Mesenchymal stem cell (in vitro differentiated cells and primary cell): ENCODE data around the gene NDUFS4.
"Not testable (repeated sequence)": the region's sequence is repeated elsewhere in the genome, so short reads cannot be mapped to it uniquely, and the experiment has no call there.

Source experiments
- DNase-seq: peaks from one replicate; pipeline ENCODE4 v3.0.0-alpha.2; 2013
- H2AFZ ChIP-seq: one replicate; pipeline ENCODE4 v1.6.1; 2013; ENCODE audit warnings: low read depth, mild to moderate bottlenecking, control low read depth, inconsistent platforms, low read length, moderate library complexity
- H2AK5ac ChIP-seq: 2 replicates; pipeline ENCODE4 v1.6.1; 2013; ENCODE audit warnings: low read length, moderate library complexity, mild to moderate bottlenecking, inconsistent platforms; ENCODE audit not compliant: severe bottlenecking
- H2BK120ac ChIP-seq: one replicate; pipeline ENCODE4 v1.6.1; 2013; ENCODE audit warnings: low read depth, mild to moderate bottlenecking, inconsistent platforms, low read length, moderate library complexity
- H2BK12ac ChIP-seq, 2 experiments: one replicate each; pipeline ENCODE4 v1.6.1; 2013; ENCODE audit warnings: inconsistent platforms in 2 of 2, low read length in 2 of 2, mild to moderate bottlenecking in 2 of 2, moderate library complexity in 2 of 2, control low read depth in 1 of 2
- H2BK15ac ChIP-seq: one replicate; pipeline ENCODE4 v1.6.1; 2013; ENCODE audit warnings: mild to moderate bottlenecking, low read depth, inconsistent platforms; ENCODE audit not compliant: poor library complexity, severe bottlenecking
- H2BK5ac ChIP-seq: 2 replicates; pipeline ENCODE4 v1.6.1; 2013; ENCODE audit warnings: low read depth, mild to moderate bottlenecking, low read length, control low read depth, inconsistent platforms; ENCODE audit not compliant: poor library complexity, severe bottlenecking
- H3K14ac ChIP-seq, 2 experiments: one replicate each; pipeline ENCODE4 v1.6.1; 2013; ENCODE audit warnings: inconsistent platforms in 2 of 2, low read length in 2 of 2, control low read depth in 1 of 2, mild to moderate bottlenecking in 1 of 2, moderate library complexity in 1 of 2
- H3K18ac ChIP-seq, 2 experiments: one replicate each; pipeline ENCODE4 v1.6.1; 2013; ENCODE audit warnings: inconsistent platforms in 2 of 2, low read length in 2 of 2, control low read depth in 1 of 2, low read depth in 1 of 2, mild to moderate bottlenecking in 1 of 2
- H3K23ac ChIP-seq, 2 experiments: one replicate each; pipeline ENCODE4 v1.6.1; 2013; ENCODE audit warnings: inconsistent platforms in 2 of 2, low read length in 2 of 2, mild to moderate bottlenecking in 2 of 2, moderate library complexity in 2 of 2, control low read depth in 1 of 2
- H3K27ac ChIP-seq: 2 replicates; pipeline ENCODE4 v1.5.1; 2013; ENCODE audit warnings: mild to moderate bottlenecking, moderate library complexity, low read length, control low read depth, inconsistent platforms; ENCODE audit not compliant: poor library complexity, severe bottlenecking
- H3K27me3 ChIP-seq, 2 experiments: 2 replicates each; pipeline versions ENCODE4 v1.6.1 to v1.7.0; 2013; ENCODE audit warnings: low read length in 2 of 2, mild to moderate bottlenecking in 2 of 2, moderate library complexity in 2 of 2, control low read depth in 1 of 2, inconsistent platforms in 1 of 2; ENCODE audit not compliant: control insufficient read depth in 1 of 2, insufficient read depth in 1 of 2
- H3K36me3 ChIP-seq, 2 experiments: 2 replicates each; pipeline versions ENCODE4 v1.6.1 to v1.7.0; 2013; ENCODE audit warnings: low read length in 2 of 2, control low read depth in 1 of 2, inconsistent platforms in 1 of 2, low read depth in 1 of 2, mild to moderate bottlenecking in 1 of 2; ENCODE audit not compliant: insufficient read depth in 2 of 2, control insufficient read depth in 1 of 2
- H3K4ac ChIP-seq, 2 experiments: one replicate each; pipeline ENCODE4 v1.6.1; 2013; ENCODE audit warnings: inconsistent platforms in 2 of 2, low read length in 2 of 2, mild to moderate bottlenecking in 2 of 2, moderate library complexity in 2 of 2, control low read depth in 1 of 2, low read depth in 1 of 2
- H3K4me1 ChIP-seq: 2 replicates; pipeline ENCODE4 v1.6.1; 2013; ENCODE audit warnings: low read depth, low read length, control low read depth; ENCODE audit not compliant: control insufficient read depth, insufficient read depth
- H3K4me2 ChIP-seq: 2 replicates; pipeline ENCODE4 v1.6.1; 2013; ENCODE audit warnings: low read length, mild to moderate bottlenecking, inconsistent platforms; ENCODE audit not compliant: poor library complexity, severe bottlenecking
- H3K4me3 ChIP-seq, 2 experiments: 2 replicates each; pipeline versions ENCODE4 v1.5.1 to v1.7.0; 2013; ENCODE audit warnings: low read length in 2 of 2, mild to moderate bottlenecking in 2 of 2, control low read depth in 1 of 2, low read depth in 1 of 2; ENCODE audit not compliant: insufficient read depth in 1 of 2
- H3K79me1 ChIP-seq: replicated peaks from 2 replicates; pipeline ENCODE4 v1.6.1; 2013; ENCODE audit warnings: mild to moderate bottlenecking, control low read depth, low read length, inconsistent platforms; ENCODE audit not compliant: poor library complexity, severe bottlenecking
- H3K9ac ChIP-seq: 2 replicates; pipeline ENCODE4 v1.7.0; 2013; ENCODE audit warnings: mild to moderate bottlenecking, low read length, moderate library complexity
- H3K9me3 ChIP-seq: 2 replicates; pipeline ENCODE4 v1.7.0; 2013; ENCODE audit warnings: mild to moderate bottlenecking, low read length; ENCODE audit not compliant: control insufficient read depth
- H4K8ac ChIP-seq: one replicate; pipeline ENCODE4 v1.6.1; 2013; ENCODE audit warnings: inconsistent platforms, mild to moderate bottlenecking, low read length, moderate library complexity
- H4K91ac ChIP-seq: one replicate; pipeline ENCODE4 v1.6.1; 2013; ENCODE audit warnings: mild to moderate bottlenecking, low read length, inconsistent platforms
- WGBS: methylation state at CpG from one replicate; pipeline ENCODE4 v1.1.7; 2013; ENCODE audit warnings: mixed read lengths; 5-methylcytosine and 5-hydroxymethylcytosine counted together

NDUFS4 gene

GRCh38 chr5:53537711-53538110, 22.7 kb upstream of the NDUFS4 start:
- Histone ChIP-seq H4K8ac (no peak overlapping the region), H2BK5ac (no peak overlapping the region), H3K36me3 (no peaks in the 10 kb centered on the region), H3K4me3 (no peak overlapping the region), H4K91ac (no peak overlapping the region), H3K23ac (no peak overlapping the region), H3K18ac (no peak overlapping the region), H3K4ac (no peak overlapping the region), H2BK15ac (no peak overlapping the region), H2AK5ac (no peak overlapping the region), H3K4me1 (no peaks in the 10 kb centered on the region), H3K4me2 (no peak overlapping the region), H3K27me3 (no peaks in the 10 kb centered on the region), H3K27ac (no peak overlapping the region), H3K14ac (no peak overlapping the region), H2BK120ac (no peak overlapping the region), H3K9me3 (no peaks in the 10 kb centered on the region), H2BK12ac (no peak overlapping the region), H2AFZ (no peak overlapping the region), H3K79me1 (no peaks in the 10 kb centered on the region), H3K9ac (no peak overlapping the region)
- DNase-seq = no peak
- WGBS = 88% methylated on average over 1 of the region's 1 CpG

- H3K14ac ChIP-seq, H2AFZ ChIP-seq, H3K4me1 ChIP-seq, H3K36me3 ChIP-seq, H3K4me3 ChIP-seq, H4K91ac ChIP-seq, H3K18ac ChIP-seq, DNase-seq, H2BK12ac ChIP-seq, H2BK120ac ChIP-seq, H4K8ac ChIP-seq, H2BK15ac ChIP-seq, H3K9ac ChIP-seq, H3K4ac ChIP-seq, H3K4me2 ChIP-seq, H3K23ac ChIP-seq, H3K27ac ChIP-seq, H2BK5ac ChIP-seq, H3K27me3 ChIP-seq, H2AK5ac ChIP-seq, H3K9me3 ChIP-seq, H3K79me1 ChIP-seq: not testable (repeated sequence)
- WGBS = 94% methylated on average over 6 of the region's 7 CpGs
Measured at GRCh38 chr5:53540739-53541138, 19.7 kb upstream of the NDUFS4 start.

- Histone ChIP-seq H3K4me1 (no peaks in the 10 kb centered on the region), H3K9me3 (no peaks in the 10 kb centered on the region), H2BK120ac (no peak overlapping the region), H2AK5ac (no peak overlapping the region), H3K4ac (no peak overlapping the region), H4K8ac (no peak overlapping the region), H3K4me2 (no peak overlapping the region), H3K27ac (no peak overlapping the region), H3K23ac (no peak overlapping the region), H3K9ac (no peak overlapping the region), H3K36me3 (no peaks in the 10 kb centered on the region), H3K14ac (no peak overlapping the region), H2BK5ac (no peak overlapping the region), H3K79me1 (no peaks in the 10 kb centered on the region), H2BK15ac (no peak overlapping the region), H3K27me3 (no peaks in the 10 kb centered on the region), H3K4me3 (no peak overlapping the region), H3K18ac (no peak overlapping the region), H4K91ac (no peak overlapping the region), H2AFZ (no peak overlapping the region), H2BK12ac (no peak overlapping the region)
- no peak for DNase-seq
- 88% methylated on average over 2 of the region's 2 CpGs for WGBS
Measured at GRCh38 chr5:53541859-53542258, 18.6 kb upstream of the NDUFS4 start.

GRCh38 chr5:53542926-53543325, 17.5 kb upstream of the NDUFS4 start:
- H2BK5ac ChIP-seq = no peak overlapping the region
- no peak overlapping the region for H3K4me3 ChIP-seq
- no peak for DNase-seq
- H3K14ac ChIP-seq = no peak overlapping the region
- no peaks in the 10 kb centered on the region for H3K9me3 ChIP-seq
- H2BK120ac ChIP-seq = no peak overlapping the region
- H2BK12ac ChIP-seq = no peak overlapping the region
- H3K23ac ChIP-seq = no peak overlapping the region
- no peaks in the 10 kb centered on the region for H3K4me1 ChIP-seq
- no CpG with 5 or more reads among the region's 2 CpGs for WGBS
- H3K36me3 ChIP-seq = no peaks in the 10 kb centered on the region
- H4K91ac ChIP-seq = no peak overlapping the region
- H2AK5ac ChIP-seq = no peak overlapping the region
- no peak overlapping the region for H3K4me2 ChIP-seq
- H3K27ac ChIP-seq = no peak overlapping the region
- H3K18ac ChIP-seq = no peak overlapping the region
- no peak overlapping the region for H2AFZ ChIP-seq
- H4K8ac ChIP-seq = no peak overlapping the region
- H2BK15ac ChIP-seq = no peak overlapping the region
- H3K79me1 ChIP-seq = no peaks in the 10 kb centered on the region
- H3K9ac ChIP-seq = no peak overlapping the region
- H3K4ac ChIP-seq = no peak overlapping the region
- H3K27me3 ChIP-seq = no peaks in the 10 kb centered on the region
